ENCODE measurements around the gene CSF1.
A peak's percentile ranks its signal among the peaks of the same experiment; 100 is the strongest.

CSF1 gene

DNA sequence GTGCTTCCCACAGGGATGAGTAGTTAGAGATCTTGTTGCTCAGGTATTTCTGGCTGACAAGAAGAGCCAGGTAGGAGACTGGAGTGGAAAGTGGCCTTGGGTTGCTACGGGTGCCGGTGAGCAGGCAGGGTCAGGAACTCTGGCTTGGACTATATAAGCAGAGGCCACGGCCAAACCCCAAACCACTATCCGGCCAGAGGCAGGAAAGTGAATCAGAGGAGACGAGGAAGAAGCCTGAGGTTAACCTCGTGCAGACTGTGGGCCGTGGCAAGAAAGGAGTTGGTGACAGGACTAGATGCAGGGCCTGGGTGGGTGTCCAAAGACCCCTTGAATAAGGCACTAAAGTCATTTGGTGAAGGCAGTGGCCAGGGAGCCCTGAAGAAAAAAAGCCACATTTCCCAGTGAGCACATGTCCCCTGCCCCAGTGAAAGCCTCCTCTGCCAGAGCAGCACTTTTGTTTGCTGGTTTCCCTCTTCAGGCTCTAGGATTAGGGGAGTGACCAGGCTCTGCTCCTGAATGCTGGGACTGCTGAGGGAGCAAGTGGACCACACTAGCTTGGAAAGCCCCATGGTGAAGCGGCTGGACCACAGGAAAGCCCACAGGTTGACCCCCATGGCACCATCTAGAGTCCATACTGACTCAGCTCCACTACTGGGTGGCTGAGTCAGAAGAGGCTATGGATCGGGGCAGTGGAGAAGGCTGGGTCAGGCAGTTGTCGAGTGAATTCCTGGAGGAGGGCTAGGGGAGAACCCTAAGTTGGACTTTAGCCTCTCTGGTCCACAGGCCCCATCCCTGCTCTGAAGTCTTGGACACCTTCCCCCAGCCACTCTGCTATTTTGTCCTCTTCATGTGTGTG is 23.4 kb downstream of the CSF1 start:
- Histone ChIP-seq H2AFZ (ENCODE audit: low read depth, low read length) (no peak overlapping the region), H2BK120ac (ENCODE audit: low read depth, low read length) (no peak overlapping the region), H3K4me2 (ENCODE audit: low read length, poor library complexity, severe bottlenecking) (no peak overlapping the region), H3K14ac (ENCODE audit: low read length in 2 of 2) (peak overlapping the region in 1 of 2 experiments; percentile 67), H2BK5ac (ENCODE audit: low read depth, low read length, poor library complexity, severe bottlenecking) (no peak overlapping the region), H3K23ac (ENCODE audit: low read length in 2 of 2) (no peak overlapping the region), H3K4ac (ENCODE audit: low read depth in 1 of 2, low read length in 2 of 2) (peak overlapping the region in 1 of 2 experiments; percentile 65), H3K27ac (ENCODE audit: low read length, poor library complexity, severe bottlenecking) (no peak overlapping the region), H3K4me3 (ENCODE audit: insufficient read depth in 1 of 2, low read depth in 1 of 2, low read length in 2 of 2) (no peak overlapping the region), H3K4me1 (ENCODE audit: control insufficient read depth, insufficient read depth, low read depth, low read length) (peaks cover 34% of the 10 kb centered on the region), H3K36me3 (ENCODE audit: control insufficient read depth in 1 of 2, insufficient read depth in 2 of 2, low read depth in 1 of 2, low read length in 2 of 2) (peaks cover 13 to 17% of the 10 kb centered on the region in 2 experiments), H4K8ac (ENCODE audit: low read length) (peak overlapping the region; percentile 79), H3K9ac (ENCODE audit: low read length) (peak overlapping the region; percentile 56), H3K18ac (ENCODE audit: low read depth in 1 of 2, low read length in 2 of 2) (peak overlapping the region; percentile 9 to 82), H3K79me1 (replicated peaks; ENCODE audit: low read length, poor library complexity, severe bottlenecking) (no peaks in the 10 kb centered on the region), H3K9me3 (ENCODE audit: control insufficient read depth, low read length) (peaks cover 10% of the 10 kb centered on the region), H3K27me3 (ENCODE audit: control insufficient read depth in 1 of 2, insufficient read depth in 1 of 2, low read length in 2 of 2) (no peaks in the 10 kb centered on the region), H2BK12ac (ENCODE audit: low read length in 2 of 2) (peak overlapping the region in 1 of 2 experiments; percentile 59), H2BK15ac (ENCODE audit: low read depth, poor library complexity, severe bottlenecking) (peak overlapping the region; percentile 82), H2AK5ac (ENCODE audit: low read length, severe bottlenecking) (no peak overlapping the region), H4K91ac (ENCODE audit: low read length) (peak overlapping the region; percentile 52)
- peak; percentile 94 for DNase-seq
- 40% methylated on average over 10 of the region's 10 CpGs for WGBS

DNA sequence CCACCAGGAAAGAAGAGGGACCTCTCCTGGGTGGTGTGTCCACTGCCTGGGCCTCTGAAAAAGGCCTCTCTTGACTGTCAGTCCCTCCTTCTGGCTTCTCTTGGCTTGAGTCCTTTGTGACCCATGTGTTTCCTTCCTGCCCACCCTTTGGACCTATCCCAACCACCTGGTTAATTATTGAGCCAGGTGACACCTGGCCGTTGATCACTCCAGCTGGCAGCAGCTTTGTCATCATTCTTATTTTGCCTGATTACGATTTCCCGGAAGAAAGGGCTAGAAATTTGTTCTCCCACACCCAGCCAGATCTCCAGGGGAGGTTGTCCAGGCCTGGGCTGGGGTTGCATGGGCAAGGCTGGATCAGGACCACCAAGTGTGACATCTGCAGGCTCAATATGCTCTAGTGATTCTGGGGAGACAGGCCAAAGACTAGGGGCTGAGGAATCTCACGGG is 24.8 kb downstream of the CSF1 start:
- Histone ChIP-seq H2BK15ac (ENCODE audit: low read depth, poor library complexity, severe bottlenecking) (peak overlapping the region; percentile 67), H3K27ac (ENCODE audit: low read length, poor library complexity, severe bottlenecking) (no peak overlapping the region)
- WGBS = 91% methylated on average over 4 of the region's 4 CpGs

GRCh38 chr1:109937738-109938137 is 27.1 kb downstream of the CSF1 start:
- H3K23ac ChIP-seq (ENCODE audit: low read length in 2 of 2) = no peak overlapping the region
- H4K91ac ChIP-seq (ENCODE audit: low read length) = no peak overlapping the region
- no peak overlapping the region for H3K9ac ChIP-seq (ENCODE audit: low read length)
- H2AFZ ChIP-seq (ENCODE audit: low read depth, low read length) = no peak overlapping the region
- H3K4ac ChIP-seq (ENCODE audit: low read depth in 1 of 2, low read length in 2 of 2) = no peak overlapping the region
- H3K4me3 ChIP-seq (ENCODE audit: insufficient read depth in 1 of 2, low read depth in 1 of 2, low read length in 2 of 2) = no peak overlapping the region
- no peaks in the 10 kb centered on the region for H3K27me3 ChIP-seq (ENCODE audit: control insufficient read depth in 1 of 2, insufficient read depth in 1 of 2, low read length in 2 of 2)
- no peak for DNase-seq
- no peak overlapping the region for H2BK5ac ChIP-seq (ENCODE audit: low read depth, low read length, poor library complexity, severe bottlenecking)
- no CpG with 5 or more reads among the region's 1 CpG for WGBS
- H2BK12ac ChIP-seq (ENCODE audit: low read length in 2 of 2) = no peak overlapping the region
- H3K14ac ChIP-seq (ENCODE audit: low read length in 2 of 2) = no peak overlapping the region
- H3K79me1 ChIP-seq (replicated peaks; ENCODE audit: low read length, poor library complexity, severe bottlenecking) = no peaks in the 10 kb centered on the region
- H2AK5ac ChIP-seq (ENCODE audit: low read length, severe bottlenecking) = no peak overlapping the region
- H3K4me2 ChIP-seq (ENCODE audit: low read length, poor library complexity, severe bottlenecking) = no peak overlapping the region
- no peaks in the 10 kb centered on the region for H3K36me3 ChIP-seq (ENCODE audit: control insufficient read depth in 1 of 2, insufficient read depth in 2 of 2, low read depth in 1 of 2, low read length in 2 of 2)
- peaks cover 10% of the 10 kb centered on the region for H3K9me3 ChIP-seq (ENCODE audit: control insufficient read depth, low read length)
- no peak overlapping the region for H3K18ac ChIP-seq (ENCODE audit: low read depth in 1 of 2, low read length in 2 of 2)
- no peak overlapping the region for H3K27ac ChIP-seq (ENCODE audit: low read length, poor library complexity, severe bottlenecking)
- H3K4me1 ChIP-seq (ENCODE audit: control insufficient read depth, insufficient read depth, low read depth, low read length) = peaks cover 16% of the 10 kb centered on the region
- no peak overlapping the region for H2BK120ac ChIP-seq (ENCODE audit: low read depth, low read length)
- no peak overlapping the region for H2BK15ac ChIP-seq (ENCODE audit: low read depth, poor library complexity, severe bottlenecking)
- no peak overlapping the region for H4K8ac ChIP-seq (ENCODE audit: low read length)

More for the DNA sequence above, 24.8 kb downstream of the CSF1 start:
- no peak overlapping the region for H3K4me2 ChIP-seq (ENCODE audit: low read length, poor library complexity, severe bottlenecking)
- no peak for DNase-seq
- peak overlapping the region in 1 of 2 experiments; percentile 29 for H3K4ac ChIP-seq (ENCODE audit: low read depth in 1 of 2, low read length in 2 of 2)
- H2BK5ac ChIP-seq (ENCODE audit: low read depth, low read length, poor library complexity, severe bottlenecking) = no peak overlapping the region
- H2BK120ac ChIP-seq (ENCODE audit: low read depth, low read length) = no peak overlapping the region
- no peak overlapping the region for H3K9ac ChIP-seq (ENCODE audit: low read length)
- H2AK5ac ChIP-seq (ENCODE audit: low read length, severe bottlenecking) = no peak overlapping the region
- H2AFZ ChIP-seq (ENCODE audit: low read depth, low read length) = no peak overlapping the region
- peaks cover 0 to 3% of the 10 kb centered on the region in 2 experiments for H3K36me3 ChIP-seq (ENCODE audit: control insufficient read depth in 1 of 2, insufficient read depth in 2 of 2, low read depth in 1 of 2, low read length in 2 of 2)
- H4K91ac ChIP-seq (ENCODE audit: low read length) = no peak overlapping the region
- H3K27me3 ChIP-seq (ENCODE audit: control insufficient read depth in 1 of 2, insufficient read depth in 1 of 2, low read length in 2 of 2) = no peaks in the 10 kb centered on the region
- no peak overlapping the region for H4K8ac ChIP-seq (ENCODE audit: low read length)
- no peak overlapping the region for H3K23ac ChIP-seq (ENCODE audit: low read length in 2 of 2)
- peak overlapping the region in 1 of 2 experiments; percentile 17 for H3K18ac ChIP-seq (ENCODE audit: low read depth in 1 of 2, low read length in 2 of 2)
- no peak overlapping the region for H3K14ac ChIP-seq (ENCODE audit: low read length in 2 of 2)
- peak overlapping the region in 1 of 2 experiments; percentile 63 for H2BK12ac ChIP-seq (ENCODE audit: low read length in 2 of 2)
- H3K4me1 ChIP-seq (ENCODE audit: control insufficient read depth, insufficient read depth, low read depth, low read length) = peaks cover 23% of the 10 kb centered on the region
- no peak overlapping the region for H3K4me3 ChIP-seq (ENCODE audit: insufficient read depth in 1 of 2, low read depth in 1 of 2, low read length in 2 of 2)
- H3K9me3 ChIP-seq (ENCODE audit: control insufficient read depth, low read length) = peaks cover 10% of the 10 kb centered on the region
- no peaks in the 10 kb centered on the region for H3K79me1 ChIP-seq (replicated peaks; ENCODE audit: low read length, poor library complexity, severe bottlenecking)

DNA sequence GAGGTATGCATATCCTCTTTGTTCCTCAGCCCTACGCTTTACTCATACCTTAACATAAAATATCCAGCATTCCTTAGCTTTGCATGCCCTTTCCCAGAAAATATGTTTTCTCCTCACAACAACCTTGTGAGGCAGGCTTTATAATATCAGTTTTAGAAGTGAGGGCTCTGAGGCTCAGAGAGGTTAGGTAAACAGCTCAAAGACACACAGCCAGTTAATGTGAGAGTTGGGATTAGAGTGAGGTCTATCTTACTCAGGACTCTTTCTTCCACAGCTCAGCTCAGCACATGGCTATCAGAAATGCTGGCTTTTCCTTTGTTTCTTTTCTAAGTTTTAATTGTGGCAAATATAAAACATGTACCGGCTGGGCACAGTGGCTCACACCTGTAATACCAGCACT is 27.9 kb downstream of the CSF1 start:
- Histone ChIP-seq H3K4me2 (ENCODE audit: low read length, poor library complexity, severe bottlenecking) (no peak overlapping the region), H2BK15ac (ENCODE audit: low read depth, poor library complexity, severe bottlenecking) (no peak overlapping the region), H3K79me1 (replicated peaks; ENCODE audit: low read length, poor library complexity, severe bottlenecking) (no peaks in the 10 kb centered on the region), H2BK120ac (ENCODE audit: low read depth, low read length) (no peak overlapping the region), H3K4me1 (ENCODE audit: control insufficient read depth, insufficient read depth, low read depth, low read length) (peaks cover 15% of the 10 kb centered on the region), H3K23ac (ENCODE audit: low read length in 2 of 2) (no peak overlapping the region), H3K36me3 (ENCODE audit: control insufficient read depth in 1 of 2, insufficient read depth in 2 of 2, low read depth in 1 of 2, low read length in 2 of 2) (no peaks in the 10 kb centered on the region), H2BK5ac (ENCODE audit: low read depth, low read length, poor library complexity, severe bottlenecking) (no peak overlapping the region), H3K18ac (ENCODE audit: low read depth in 1 of 2, low read length in 2 of 2) (no peak overlapping the region), H4K91ac (ENCODE audit: low read length) (no peak overlapping the region), H3K27ac (ENCODE audit: low read length, poor library complexity, severe bottlenecking) (no peak overlapping the region), H3K27me3 (ENCODE audit: control insufficient read depth in 1 of 2, insufficient read depth in 1 of 2, low read length in 2 of 2) (no peaks in the 10 kb centered on the region), H2AFZ (ENCODE audit: low read depth, low read length) (no peak overlapping the region), H2AK5ac (ENCODE audit: low read length, severe bottlenecking) (no peak overlapping the region), H3K9me3 (ENCODE audit: control insufficient read depth, low read length) (peaks cover 10% of the 10 kb centered on the region), H3K4me3 (ENCODE audit: insufficient read depth in 1 of 2, low read depth in 1 of 2, low read length in 2 of 2) (no peak overlapping the region), H4K8ac (ENCODE audit: low read length) (no peak overlapping the region), H2BK12ac (ENCODE audit: low read length in 2 of 2) (no peak overlapping the region), H3K4ac (ENCODE audit: low read depth in 1 of 2, low read length in 2 of 2) (no peak overlapping the region), H3K9ac (ENCODE audit: low read length) (no peak overlapping the region), H3K14ac (ENCODE audit: low read length in 2 of 2) (no peak overlapping the region)
- no peak for DNase-seq
- 100% methylated on average over 1 of the region's 2 CpGs for WGBS

Measured in mesenchymal stem cell (in vitro differentiated cells and primary cell).